ENCODE data around the gene ZNRF1.

Gene ZNRF1

GRCh38 chr16:75113541-75114121, 114.8 kb downstream of the ZNRF1 start:
- ATAC-seq (ENCODE audit: low read depth) (no peak), DNase-seq (ENCODE audit: low spot score) (no peak)
- no peak for TF ChIP-seq CTCF (IDR thresholded peaks at IDR 0.05; ENCODE audit: poor library complexity, severe bottlenecking)
- Histone ChIP-seq H3K4me1 (ENCODE audit: insufficient read depth, poor library complexity, severe bottlenecking) (peaks cover 23% of the 10 kb centered on the region), H3K9me3 (ENCODE audit: severe bottlenecking) (no peaks in the 10 kb centered on the region), H3K4me3 (ENCODE audit: severe bottlenecking) (no peak overlapping the region), H3K27ac (ENCODE audit: poor library complexity, severe bottlenecking) (no peak overlapping the region), H3K36me3 (ENCODE audit: low read depth) (no peaks in the 10 kb centered on the region), H3K27me3 (ENCODE audit: insufficient read depth, poor library complexity, severe bottlenecking) (no peaks in the 10 kb centered on the region)

GRCh38 chr16:75114179-75114945, 115.5 kb downstream of the ZNRF1 start:
- Histone ChIP-seq H3K27ac (ENCODE audit: poor library complexity, severe bottlenecking) (no peak overlapping the region), H3K27me3 (ENCODE audit: insufficient read depth, poor library complexity, severe bottlenecking) (no peaks in the 10 kb centered on the region), H3K4me1 (ENCODE audit: insufficient read depth, poor library complexity, severe bottlenecking) (peaks cover 18% of the 10 kb centered on the region)

GRCh38 chr16:75114946-75115825, 116.4 kb downstream of the ZNRF1 start:
- Histone ChIP-seq H3K4me1 (ENCODE audit: insufficient read depth, poor library complexity, severe bottlenecking) (peaks cover 10% of the 10 kb centered on the region), H3K27me3 (ENCODE audit: insufficient read depth, poor library complexity, severe bottlenecking) (no peaks in the 10 kb centered on the region), H3K36me3 (ENCODE audit: low read depth) (no peaks in the 10 kb centered on the region), H3K4me3 (ENCODE audit: severe bottlenecking) (no peak overlapping the region), H3K9me3 (ENCODE audit: severe bottlenecking) (no peaks in the 10 kb centered on the region), H3K27ac (ENCODE audit: poor library complexity, severe bottlenecking) (no peak overlapping the region)
- TF ChIP-seq CTCF (IDR thresholded peaks at IDR 0.05; ENCODE audit: poor library complexity, severe bottlenecking): no peak
- no peak for ATAC-seq (ENCODE audit: low read depth)
- DNase-seq (ENCODE audit: low spot score): no peak

More at GRCh38 chr16:75114179-75114945, 115.5 kb downstream of the ZNRF1 start:
- ATAC-seq (ENCODE audit: low read depth) (no peak), DNase-seq (ENCODE audit: low spot score) (no peak)
- Histone ChIP-seq H3K9me3 (ENCODE audit: severe bottlenecking) (no peaks in the 10 kb centered on the region), H3K36me3 (ENCODE audit: low read depth) (no peaks in the 10 kb centered on the region), H3K4me3 (ENCODE audit: severe bottlenecking) (no peak overlapping the region)
- TF ChIP-seq CTCF (IDR thresholded peaks at IDR 0.05; ENCODE audit: poor library complexity, severe bottlenecking): no peak

- Histone ChIP-seq H3K27me3 (ENCODE audit: insufficient read depth, poor library complexity, severe bottlenecking) (no peaks in the 10 kb centered on the region), H3K4me3 (ENCODE audit: severe bottlenecking) (peak within 1 kb of the TSS; percentile 28), H3K36me3 (ENCODE audit: low read depth) (no peaks in the 10 kb centered on the region), H3K9me3 (ENCODE audit: severe bottlenecking) (no peaks in the 10 kb centered on the region), H3K27ac (ENCODE audit: poor library complexity, severe bottlenecking) (no peak within 1 kb of the TSS), H3K4me1 (ENCODE audit: insufficient read depth, poor library complexity, severe bottlenecking) (no peaks in the 10 kb centered on the region)
- ATAC-seq (ENCODE audit: low read depth): peak; percentile 92
- DNase-seq (ENCODE audit: low spot score): no peak
- no peak for TF ChIP-seq CTCF (IDR thresholded peaks at IDR 0.05; ENCODE audit: poor library complexity, severe bottlenecking)
Observed at GRCh38 chr16:75116081-75116910, 117.5 kb downstream of the ZNRF1 start, which contains the start of gene LDHD. Gene LDHD (minus strand): TSS chr16:75116780. CDS start chr16:75116720, 60 bp downstream.

Measured in RWPE2 (cell line).